ENCODE data around the gene DACT2.

The DACT2 gene

DNA sequence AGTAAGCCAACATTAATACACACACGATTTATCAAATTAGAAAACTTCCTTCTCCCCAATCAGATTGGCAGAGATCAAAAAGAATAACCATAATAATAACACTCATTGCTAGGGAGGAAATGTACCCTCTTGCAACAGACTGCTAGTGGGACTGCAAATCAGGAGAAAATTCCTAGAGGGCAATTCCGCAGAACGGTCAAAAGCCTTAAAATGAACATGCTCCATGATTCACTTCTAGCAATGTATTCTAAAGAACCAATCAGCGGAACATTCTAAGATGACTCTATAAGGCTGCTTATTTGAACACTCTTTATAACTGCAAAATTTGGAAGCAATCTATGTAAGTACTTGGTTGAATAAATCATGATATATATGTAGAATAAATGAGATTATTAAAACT is 8.5 kb upstream of the DACT2 start:
- TF ChIP-seq, protein P1, sequence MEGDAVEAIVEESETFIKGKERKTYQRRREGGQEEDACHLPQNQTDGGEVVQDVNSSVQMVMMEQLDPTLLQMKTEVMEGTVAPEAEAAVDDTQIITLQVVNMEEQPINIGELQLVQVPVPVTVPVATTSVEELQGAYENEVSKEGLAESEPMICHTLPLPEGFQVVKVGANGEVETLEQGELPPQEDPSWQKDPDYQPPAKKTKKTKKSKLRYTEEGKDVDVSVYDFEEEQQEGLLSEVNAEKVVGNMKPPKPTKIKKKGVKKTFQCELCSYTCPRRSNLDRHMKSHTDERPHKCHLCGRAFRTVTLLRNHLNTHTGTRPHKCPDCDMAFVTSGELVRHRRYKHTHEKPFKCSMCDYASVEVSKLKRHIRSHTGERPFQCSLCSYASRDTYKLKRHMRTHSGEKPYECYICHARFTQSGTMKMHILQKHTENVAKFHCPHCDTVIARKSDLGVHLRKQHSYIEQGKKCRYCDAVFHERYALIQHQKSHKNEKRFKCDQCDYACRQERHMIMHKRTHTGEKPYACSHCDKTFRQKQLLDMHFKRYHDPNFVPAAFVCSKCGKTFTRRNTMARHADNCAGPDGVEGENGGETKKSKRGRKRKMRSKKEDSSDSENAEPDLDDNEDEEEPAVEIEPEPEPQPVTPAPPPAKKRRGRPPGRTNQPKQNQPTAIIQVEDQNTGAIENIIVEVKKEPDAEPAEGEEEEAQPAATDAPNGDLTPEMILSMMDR (IDR thresholded peaks at IDR 0.05; ENCODE audit: control insufficient read depth, extremely low read depth, insufficient read depth), result no peak
- no peak for DNase-seq (ENCODE audit: low read depth)
- no peak overlapping the region for H3K4me3 ChIP-seq (ENCODE audit: low read depth, low read length)

DNA sequence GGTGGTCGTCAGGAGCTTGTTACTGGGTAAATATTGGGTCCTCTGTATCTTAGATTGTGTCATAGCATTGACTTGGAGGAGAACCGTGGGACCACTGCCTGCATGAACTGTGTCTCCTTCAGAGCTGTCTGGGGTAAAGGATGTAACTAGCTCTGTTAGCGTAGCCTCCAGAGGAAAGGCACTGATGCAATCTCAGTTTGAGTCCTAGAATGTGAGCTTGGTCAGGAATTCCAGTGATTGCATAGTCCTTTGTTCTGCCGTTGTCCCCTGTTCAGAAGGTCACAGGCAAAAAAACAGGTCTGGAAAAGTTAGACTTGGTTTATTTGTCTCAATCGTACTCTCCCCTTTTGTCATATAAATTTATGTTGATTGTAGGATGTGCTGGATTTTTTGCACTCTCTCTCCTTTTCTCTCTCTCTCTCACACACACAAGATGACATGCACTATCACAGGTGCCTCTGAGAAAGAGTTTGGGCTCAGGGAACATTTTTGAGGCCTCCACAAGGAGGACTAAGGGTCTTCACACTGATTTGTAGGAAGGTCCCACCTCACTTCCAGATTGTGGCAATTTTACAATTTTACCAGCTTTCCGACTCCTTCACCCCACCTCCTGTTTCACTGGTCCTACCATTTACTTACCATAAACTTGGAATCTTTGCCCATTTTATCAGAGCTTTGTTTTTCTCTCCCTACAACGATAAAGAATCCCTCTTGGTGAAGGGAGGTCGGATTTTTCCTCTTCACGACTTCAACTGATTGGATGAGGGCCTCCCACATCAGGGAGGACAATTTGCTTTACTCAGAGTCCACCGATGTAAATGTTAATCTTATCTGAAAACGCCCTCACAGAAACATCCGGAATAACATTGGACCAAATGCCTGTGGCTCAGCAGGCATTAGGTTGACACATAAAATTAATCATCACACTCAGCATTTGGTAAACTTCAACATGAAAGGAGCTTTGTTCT is 7.0 kb upstream of the DACT2 start:
- DNase-seq (ENCODE audit: low read depth), result no peak
- TF ChIP-seq, protein P1 (IDR thresholded peaks at IDR 0.05; ENCODE audit: control insufficient read depth, extremely low read depth, insufficient read depth), result no peak
- no peak overlapping the region for H3K4me3 ChIP-seq (ENCODE audit: low read depth, low read length)

DNA sequence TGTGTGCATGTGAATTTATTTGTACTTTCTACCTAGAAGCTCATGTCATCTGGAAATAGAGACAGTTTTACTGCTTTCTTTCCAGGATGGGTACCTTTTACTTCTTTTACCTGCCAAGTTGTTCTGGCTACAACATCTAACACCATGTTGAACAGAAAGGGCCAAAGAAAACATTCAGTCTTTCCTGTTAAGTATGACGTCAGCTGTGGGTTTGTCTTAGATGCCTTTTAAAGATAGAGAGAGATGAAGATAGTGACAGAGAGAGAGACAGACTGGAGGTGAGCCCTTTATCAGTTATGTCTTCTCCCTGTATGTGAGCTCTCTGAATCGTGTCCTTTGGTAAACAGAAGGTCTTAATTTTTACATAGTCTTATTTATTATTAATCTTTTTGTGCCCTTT is 3.4 kb upstream of the DACT2 start:
- H3K4me3 ChIP-seq (ENCODE audit: low read depth, low read length), result no peak overlapping the region
- TF ChIP-seq, protein P1 (IDR thresholded peaks at IDR 0.05; ENCODE audit: control insufficient read depth, extremely low read depth, insufficient read depth), result no peak
- DNase-seq (ENCODE audit: low read depth), result peak; percentile 90

DNA sequence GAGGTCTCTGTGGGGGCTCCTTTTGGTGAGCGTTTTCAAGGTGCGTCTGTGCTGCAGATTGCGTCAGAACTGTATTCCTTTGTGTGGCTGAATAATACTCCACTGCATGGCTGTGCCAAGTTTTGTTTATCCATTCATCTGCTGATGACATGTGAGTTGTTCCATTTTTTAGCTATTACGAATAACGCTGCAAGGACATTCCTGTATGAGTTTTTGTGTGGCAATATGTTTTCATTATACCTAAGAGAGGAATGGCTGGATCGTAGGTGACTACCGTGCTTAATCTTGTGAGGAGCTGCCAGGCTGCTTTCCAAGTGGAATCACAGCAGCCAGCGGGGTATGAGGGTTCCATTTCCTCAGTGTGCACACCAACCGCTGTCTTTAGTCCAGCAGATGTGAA is 1.1 kb upstream of the DACT2 start:
- TF ChIP-seq, protein P1 (IDR thresholded peaks at IDR 0.05; ENCODE audit: control insufficient read depth, extremely low read depth, insufficient read depth), result no peak
- DNase-seq (ENCODE audit: low read depth), result no peak
- no peak overlapping the region for H3K4me3 ChIP-seq (ENCODE audit: low read depth, low read length)

DNA sequence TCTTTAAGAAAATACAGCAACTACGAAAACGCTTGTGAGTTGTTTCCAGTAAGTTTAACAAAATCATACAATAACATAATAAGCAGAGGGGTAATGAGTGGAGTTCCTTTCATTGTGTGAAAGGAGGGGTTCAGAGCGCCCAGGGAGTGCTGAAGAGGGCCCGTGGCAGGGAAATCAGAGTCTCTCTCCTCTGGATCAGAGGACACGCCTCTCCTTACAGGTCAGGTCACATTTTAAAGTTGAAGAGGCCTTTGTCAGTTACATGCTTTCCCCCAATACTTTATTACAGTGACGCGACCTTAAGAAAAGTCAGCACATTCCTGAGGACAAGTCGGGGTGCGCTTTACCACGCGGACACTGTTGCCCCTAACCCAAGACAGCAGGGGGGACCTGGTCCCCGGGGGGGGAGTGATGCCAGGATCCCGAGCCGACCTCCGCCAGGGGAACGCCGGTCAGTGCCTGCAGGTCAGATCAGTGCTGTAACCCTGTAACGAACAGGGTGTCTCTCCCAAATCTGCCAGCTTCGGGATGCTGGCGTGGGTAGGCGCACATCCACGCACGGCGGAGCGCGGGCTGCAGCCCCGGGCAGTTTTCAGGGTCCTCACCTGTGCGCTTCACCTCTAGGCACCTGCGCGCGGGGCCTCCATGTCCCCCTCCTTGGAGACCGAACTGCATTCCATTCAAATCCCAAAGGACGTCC is 848 bp downstream of the DACT2 start:
- no peak overlapping the region for H3K4me3 ChIP-seq (ENCODE audit: low read depth, low read length)
- no peak for DNase-seq (ENCODE audit: low read depth)
- TF ChIP-seq, protein P1 (IDR thresholded peaks at IDR 0.05; ENCODE audit: control insufficient read depth, extremely low read depth, insufficient read depth), result no peak

DNA sequence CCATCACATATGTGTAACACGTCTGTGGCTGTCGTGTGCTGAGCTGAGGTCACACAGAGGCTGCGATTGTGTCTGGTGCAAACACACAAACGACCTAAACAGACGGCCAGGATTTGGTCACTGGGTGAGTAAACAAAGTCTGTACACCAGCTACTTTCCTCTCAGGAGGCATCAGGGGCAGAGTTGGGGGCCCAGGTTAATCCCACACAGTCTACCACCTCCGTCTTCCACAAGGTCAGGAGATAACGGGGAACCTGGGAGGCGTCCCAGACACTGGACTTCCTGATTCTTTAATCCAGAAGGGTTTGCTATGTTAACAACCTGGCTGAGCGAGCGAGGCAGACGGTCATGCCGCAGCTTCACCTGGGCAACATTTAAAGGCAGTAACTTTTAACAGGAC is 1.5 kb downstream of the DACT2 start:
- TF ChIP-seq, protein P1 (IDR thresholded peaks at IDR 0.05; ENCODE audit: control insufficient read depth, extremely low read depth, insufficient read depth), result no peak
- DNase-seq (ENCODE audit: low read depth), result no peak
- H3K4me3 ChIP-seq (ENCODE audit: low read depth, low read length), result no peak overlapping the region

All from LNCaP clone FGC (cell line).